CD14-positive monocyte (primary cell): ENCODE results near the gene FAF2. TPM values are rescaled to one million over a fixed set of nuclear protein-coding genes. Genes with fewer than 3 reads are reported as not detected.

Experiments used
- DNase-seq, 3 donors: peaks; one replicate each; pipeline ENCODE4 v3.0.0-alpha.2; 2011 to 2022
- H2AFZ ChIP-seq: 2 replicates; pipeline ENCODE4 v1.6.0; 2012; ENCODE audit warnings: mild to moderate bottlenecking, low read depth, low read length, inconsistent platforms; ENCODE audit not compliant: insufficient read depth, poor library complexity, severe bottlenecking
- H3K27ac ChIP-seq, 2 donors: 1 replicate in 1 of 2; 2 replicates in 1 of 2; pipeline ENCODE4 v1.5.1; 2012 to 2013; ENCODE audit warnings: low read length in 2 of 2, control low read depth in 1 of 2, inconsistent platforms in 1 of 2, low read depth in 1 of 2, mild to moderate bottlenecking in 1 of 2
- H3K27me3 ChIP-seq, 2 donors: one replicate each; pipeline versions ENCODE4 v1.6.0 to v1.6.1; 2011 to 2013; ENCODE audit warnings: low read length in 2 of 2; ENCODE audit not compliant: control insufficient read depth in 2 of 2, insufficient read depth in 2 of 2
- H3K36me3 ChIP-seq, 2 donors: replicated peaks in 1 of 2; 1 replicate in 1 of 2; 2 replicates in 1 of 2; pipeline versions ENCODE4 v1.5.1 to v1.6.1; 2012 to 2013; ENCODE audit warnings: low read length in 2 of 2, control low read depth in 1 of 2, inconsistent platforms in 1 of 2, mild to moderate bottlenecking in 1 of 2; ENCODE audit not compliant: insufficient read depth in 2 of 2, control insufficient read depth in 1 of 2
- H3K4me1 ChIP-seq, 2 donors: 1 replicate in 1 of 2; 2 replicates in 1 of 2; pipeline versions ENCODE4 v1.5.1 to v1.6.1; 2012 to 2013; ENCODE audit warnings: low read length in 2 of 2, control low read depth in 1 of 2, inconsistent platforms in 1 of 2, mild to moderate bottlenecking in 1 of 2, moderate library complexity in 1 of 2; ENCODE audit not compliant: insufficient read depth in 2 of 2, control insufficient read depth in 1 of 2
- H3K4me2 ChIP-seq: replicated peaks from 2 replicates; pipeline ENCODE3; 2012; ENCODE audit warnings: low read length, moderate library complexity, mild to moderate bottlenecking; ENCODE audit not compliant: poor library complexity, severe bottlenecking; ENCODE audit errors: extremely low read depth
- H3K4me3 ChIP-seq, 3 experiments: fragments of 200-600 bp in 1 of 3; sonication (generic) in 1 of 3; replicated peaks in 1 of 3; 1 replicate in 2 of 3; 2 replicates in 1 of 3; pipeline ENCODE4 v1.5.1; 2011 to 2013; ENCODE audit warnings: low read length in 3 of 3, mild to moderate bottlenecking in 3 of 3, control low read depth in 2 of 3, low read depth in 2 of 3, inconsistent platforms in 1 of 3, moderate library complexity in 1 of 3
- H3K79me2 ChIP-seq: 2 replicates; pipeline ENCODE4 v1.6.0; 2012; ENCODE audit warnings: mild to moderate bottlenecking, control low read depth, inconsistent platforms, low read length, moderate library complexity; ENCODE audit not compliant: insufficient read depth
- H3K9ac ChIP-seq: 2 replicates; pipeline ENCODE4 v1.6.0; 2017; ENCODE audit warnings: low read length, mild to moderate bottlenecking; ENCODE audit not compliant: insufficient read depth, poor library complexity, severe bottlenecking
- H3K9me3 ChIP-seq, 2 donors: replicated peaks in 1 of 2; 1 replicate in 1 of 2; 2 replicates in 1 of 2; pipeline versions ENCODE4 v1.5.1 to v1.6.1; 2012 to 2013; ENCODE audit warnings: low read length in 2 of 2, control low read depth in 1 of 2; ENCODE audit not compliant: control insufficient read depth in 1 of 2, insufficient read depth in 1 of 2
- H4K20me1 ChIP-seq: 2 replicates; pipeline ENCODE4 v1.6.0; 2012; ENCODE audit warnings: mild to moderate bottlenecking, low read length, control low read depth, moderate library complexity; ENCODE audit not compliant: insufficient read depth
- H3K27ac Mint-ChIP-seq, 7 donors: one replicate each; pipeline ENCODE4 v1.8.0; 2020; ENCODE audit warnings: mild to moderate bottlenecking in 7 of 7, mixed read lengths in 7 of 7, moderate library complexity in 6 of 7, inconsistent platforms in 2 of 7
- H3K27me3 Mint-ChIP-seq, 3 donors: one replicate each; pipeline ENCODE4 v1.8.0; 2021 to 2022; ENCODE audit warnings: low read depth in 3 of 3, mild to moderate bottlenecking in 3 of 3, mixed read lengths in 3 of 3, moderate library complexity in 3 of 3, inconsistent platforms in 1 of 3
- H3K36me3 Mint-ChIP-seq, 2 donors: one replicate each; pipeline ENCODE4 v1.8.0; 2020; ENCODE audit warnings: mixed read lengths in 2 of 2, inconsistent platforms in 1 of 2, mild to moderate bottlenecking in 1 of 2
- H3K4me1 Mint-ChIP-seq: one replicate; pipeline ENCODE4 v1.8.0; 2020; ENCODE audit warnings: mild to moderate bottlenecking, mixed read lengths
- H3K4me3 Mint-ChIP-seq, 2 donors: one replicate each; pipeline ENCODE4 v1.8.0; 2020; ENCODE audit warnings: mild to moderate bottlenecking in 2 of 2, mixed read lengths in 2 of 2, moderate library complexity in 1 of 2
- H3K9me3 Mint-ChIP-seq, 7 donors: one replicate each; pipeline ENCODE4 v1.8.0; 2020 to 2022; ENCODE audit warnings: mixed read lengths in 7 of 7, mild to moderate bottlenecking in 6 of 7, moderate library complexity in 6 of 7, inconsistent platforms in 2 of 7
- WGBS: methylation state at CpG from one replicate; pipeline ENCODE4 v1.1.5; 2013; ENCODE audit warnings: missing lambda C conversion rate; ENCODE audit not compliant: insufficient coverage; 5-methylcytosine and 5-hydroxymethylcytosine counted together
- intact Hi-C, 2 donors: fragments of 100-400 bp; cut with micrococcal nuclease; formaldehyde crosslinking; loops; one replicate each; pipeline versions ENCODE4 v1.15.0 to v1.15.1; 2023
- polyA plus RNA-seq, 3 donors: library from polyadenylated mRNA; depleted of rRNA in 1 of 3; unstranded in 2 of 3; stranded (reverse) in 1 of 3; fragments of 300-500 nt in 2 of 3; fragments of >200 nt in 1 of 3; fragmentation: Illumina TruSeq in 2 of 3; gene quantifications; 1 replicate in 2 of 3; 2 replicates in 1 of 3; pipeline ENCODE4 v1.2.3, GENCODE V29; 2012 to 2021
- TF ChIP-seq, protein P1 (sequence below): fragments of 200-600 bp; IDR thresholded peaks from one replicate; pipeline ENCODE4 v1.8.0; 2022; ENCODE audit warnings: antibody characterized with exemption, mild to moderate bottlenecking

FAF2 gene
- polyA plus RNA-seq, 3 donors = 11.5 to 14.8 (median 12.2) TPM

- Histone ChIP-seq H2AFZ (no peak overlapping the region), H3K79me2 (no peaks in the 10 kb centered on the region), H3K4me3 (no peak overlapping the region), H3K9me3 (no peaks in the 10 kb centered on the region), H4K20me1 (no peaks in the 10 kb centered on the region), H3K27ac (no peak overlapping the region), H3K4me2 (no peak overlapping the region), H3K4me1 (no peaks in the 10 kb centered on the region), H3K9ac (no peak overlapping the region), H3K36me3 (peaks cover 46 to 70% of the 10 kb centered on the region in 2 donors), H3K27me3 (no peaks in the 10 kb centered on the region)
- TF ChIP-seq, protein P1, sequence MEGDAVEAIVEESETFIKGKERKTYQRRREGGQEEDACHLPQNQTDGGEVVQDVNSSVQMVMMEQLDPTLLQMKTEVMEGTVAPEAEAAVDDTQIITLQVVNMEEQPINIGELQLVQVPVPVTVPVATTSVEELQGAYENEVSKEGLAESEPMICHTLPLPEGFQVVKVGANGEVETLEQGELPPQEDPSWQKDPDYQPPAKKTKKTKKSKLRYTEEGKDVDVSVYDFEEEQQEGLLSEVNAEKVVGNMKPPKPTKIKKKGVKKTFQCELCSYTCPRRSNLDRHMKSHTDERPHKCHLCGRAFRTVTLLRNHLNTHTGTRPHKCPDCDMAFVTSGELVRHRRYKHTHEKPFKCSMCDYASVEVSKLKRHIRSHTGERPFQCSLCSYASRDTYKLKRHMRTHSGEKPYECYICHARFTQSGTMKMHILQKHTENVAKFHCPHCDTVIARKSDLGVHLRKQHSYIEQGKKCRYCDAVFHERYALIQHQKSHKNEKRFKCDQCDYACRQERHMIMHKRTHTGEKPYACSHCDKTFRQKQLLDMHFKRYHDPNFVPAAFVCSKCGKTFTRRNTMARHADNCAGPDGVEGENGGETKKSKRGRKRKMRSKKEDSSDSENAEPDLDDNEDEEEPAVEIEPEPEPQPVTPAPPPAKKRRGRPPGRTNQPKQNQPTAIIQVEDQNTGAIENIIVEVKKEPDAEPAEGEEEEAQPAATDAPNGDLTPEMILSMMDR = no peak
- 100% methylated on average over 1 of the region's 2 CpGs for WGBS
- Mint-ChIP-seq H3K4me3 (no peak overlapping the region), H3K27ac (no peak overlapping the region), H3K4me1 (no peaks in the 10 kb centered on the region), H3K27me3 (no peaks in the 10 kb centered on the region), H3K9me3 (no peaks in the 10 kb centered on the region), H3K36me3 (peaks cover 61 to 72% of the 10 kb centered on the region in 2 donors)
- DNase-seq = no peak
- intact Hi-C loops = no loop called here
Observed at GRCh38 chr5:176507911-176508310, 59.7 kb downstream of the FAF2 start.

DNA sequence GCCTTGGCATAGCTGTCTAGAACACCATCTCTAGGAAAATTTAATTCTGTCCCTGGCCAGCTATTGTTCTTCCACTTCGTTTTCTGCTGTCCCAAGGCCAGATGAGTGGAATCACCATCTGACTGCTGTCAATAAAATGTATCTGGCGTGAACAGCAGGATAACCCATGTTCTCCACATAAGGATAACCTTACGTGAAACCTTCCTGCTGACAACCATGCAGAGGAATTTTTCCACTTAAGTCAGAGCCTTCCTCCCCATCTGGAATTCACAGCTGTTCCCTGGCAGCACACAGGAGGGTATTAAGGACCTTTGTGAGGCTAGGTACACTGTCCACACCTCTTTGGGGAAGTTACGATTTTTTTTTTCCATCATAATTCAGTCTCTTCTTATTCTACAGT lies 60.4 kb downstream of the FAF2 start:
- TF ChIP-seq, protein P1 = no peak
- no peaks in the 10 kb centered on the region for H3K79me2 ChIP-seq
- no peak overlapping the region for H2AFZ ChIP-seq
- H3K4me2 ChIP-seq = no peak overlapping the region
- Mint-ChIP-seq H3K9me3 (no peaks in the 10 kb centered on the region), H3K27ac (no peak overlapping the region), H3K36me3 (peaks cover 55 to 65% of the 10 kb centered on the region in 2 donors), H3K4me1 (no peaks in the 10 kb centered on the region), H3K27me3 (no peaks in the 10 kb centered on the region), H3K4me3 (no peak overlapping the region)
- H3K27me3 ChIP-seq = no peaks in the 10 kb centered on the region
- no peak overlapping the region for H3K27ac ChIP-seq
- WGBS = 100% methylated on average over 3 of the region's 4 CpGs
- H3K9me3 ChIP-seq = no peaks in the 10 kb centered on the region
- DNase-seq = no peak
- H3K9ac ChIP-seq = no peak overlapping the region
- H4K20me1 ChIP-seq = no peaks in the 10 kb centered on the region
- H3K4me3 ChIP-seq = no peak overlapping the region
- peaks cover 39 to 63% of the 10 kb centered on the region in 2 donors for H3K36me3 ChIP-seq
- H3K4me1 ChIP-seq = no peaks in the 10 kb centered on the region
- intact Hi-C loops = no loop called here
